Suprapubic skin (tissue), 4 donors: ENCODE results near the gene ATXN1. TPM values are rescaled to one million over a fixed set of nuclear protein-coding genes. Genes with fewer than 3 reads are reported as not detected.

Experiments
- DNase-seq, 2 donors: peaks; one replicate each; pipeline ENCODE4 v3.0.0-alpha.2; 2019; ENCODE audit warnings: low spot score in 2 of 2
- H3K27ac ChIP-seq: fragments of 200-600 bp; sonication (generic); one replicate; pipeline ENCODE4 v1.5.1; 2019
- H3K27me3 ChIP-seq: fragments of 200-600 bp; sonication (generic); one replicate; pipeline ENCODE4 v1.5.1; 2019
- H3K36me3 ChIP-seq: fragments of 200-600 bp; sonication (generic); one replicate; pipeline ENCODE4 v1.5.1; 2019
- H3K4me1 ChIP-seq: fragments of 200-600 bp; sonication (generic); one replicate; pipeline ENCODE4 v1.5.1; 2019
- H3K4me3 ChIP-seq: fragments of 200-600 bp; sonication (generic); one replicate; pipeline ENCODE4 v1.5.1; 2019; ENCODE audit warnings: mild to moderate bottlenecking
- H3K9me3 ChIP-seq: fragments of 200-600 bp; sonication (generic); one replicate; pipeline ENCODE4 v1.5.1; 2019
- EP300 ChIP-seq: sonication (generic); formaldehyde crosslinking; IDR thresholded peaks from one replicate; pipeline ENCODE4 v1.6.1; 2017; ENCODE audit warnings: antibody characterized with exemption
- POLR2A ChIP-seq, 2 donors: fragments of 450-650 bp; IDR thresholded peaks; one replicate each; pipeline ENCODE4 v1.6.1; 2017; ENCODE audit warnings: antibody characterized with exemption in 2 of 2, mild to moderate bottlenecking in 2 of 2, moderate library complexity in 2 of 2
- POLR2AphosphoS5 ChIP-seq, 3 donors: sonication (generic); formaldehyde crosslinking; IDR thresholded peaks; one replicate each; pipeline ENCODE4 v1.6.1; 2017; ENCODE audit warnings: antibody characterized with exemption in 3 of 3
- WGBS: methylation state at CpG from one replicate; pipeline ENCODE4 v1.1.5; 2018; 5-methylcytosine and 5-hydroxymethylcytosine counted together
- total RNA-seq, 4 donors: library from RNA; depleted of rRNA; stranded (reverse); fragments of >200 nt; gene quantifications; one replicate each; pipeline ENCODE4 v1.1.0, GENCODE V29; 2016
- TF ChIP-seq, protein P1 (sequence below), 2 donors: fragments of 200-600 bp in 1 of 2; fragments of 450-650 bp in 1 of 2; sonication (generic) in 1 of 2; IDR thresholded peaks; one replicate each; pipeline ENCODE4 v1.5.1; 2016 to 2019; ENCODE audit warnings: antibody characterized with exemption in 2 of 2, mild to moderate bottlenecking in 1 of 2, moderate library complexity in 1 of 2

The ATXN1 gene
- total RNA-seq, 4 donors from 2014 or later = 32.8 to 95.4 (median 42.4) TPM

- Histone ChIP-seq H3K9me3 (no peaks in the 10 kb centered on the region), H3K36me3 (no peaks in the 10 kb centered on the region), H3K4me1 (peaks cover 41% of the 10 kb centered on the region), H3K27me3 (no peaks in the 10 kb centered on the region), H3K27ac (no peak overlapping the region), H3K4me3 (no peak overlapping the region)
- WGBS = 59% methylated on average over 2 of the region's 2 CpGs
- DNase-seq = no peak
- TF ChIP-seq EP300 (no peak), POLR2AphosphoS5 (IDR thresholded peaks at IDR 0.05) (no peak), POLR2A (IDR thresholded peaks at IDR 0.05) (no peak)
- TF ChIP-seq, protein P1, sequence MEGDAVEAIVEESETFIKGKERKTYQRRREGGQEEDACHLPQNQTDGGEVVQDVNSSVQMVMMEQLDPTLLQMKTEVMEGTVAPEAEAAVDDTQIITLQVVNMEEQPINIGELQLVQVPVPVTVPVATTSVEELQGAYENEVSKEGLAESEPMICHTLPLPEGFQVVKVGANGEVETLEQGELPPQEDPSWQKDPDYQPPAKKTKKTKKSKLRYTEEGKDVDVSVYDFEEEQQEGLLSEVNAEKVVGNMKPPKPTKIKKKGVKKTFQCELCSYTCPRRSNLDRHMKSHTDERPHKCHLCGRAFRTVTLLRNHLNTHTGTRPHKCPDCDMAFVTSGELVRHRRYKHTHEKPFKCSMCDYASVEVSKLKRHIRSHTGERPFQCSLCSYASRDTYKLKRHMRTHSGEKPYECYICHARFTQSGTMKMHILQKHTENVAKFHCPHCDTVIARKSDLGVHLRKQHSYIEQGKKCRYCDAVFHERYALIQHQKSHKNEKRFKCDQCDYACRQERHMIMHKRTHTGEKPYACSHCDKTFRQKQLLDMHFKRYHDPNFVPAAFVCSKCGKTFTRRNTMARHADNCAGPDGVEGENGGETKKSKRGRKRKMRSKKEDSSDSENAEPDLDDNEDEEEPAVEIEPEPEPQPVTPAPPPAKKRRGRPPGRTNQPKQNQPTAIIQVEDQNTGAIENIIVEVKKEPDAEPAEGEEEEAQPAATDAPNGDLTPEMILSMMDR (IDR thresholded peaks at IDR 0.05) = no peak
These were observed 90.6 kb downstream of the ATXN1 start for GRCh38 chr6:16670617-16671051.

DNA sequence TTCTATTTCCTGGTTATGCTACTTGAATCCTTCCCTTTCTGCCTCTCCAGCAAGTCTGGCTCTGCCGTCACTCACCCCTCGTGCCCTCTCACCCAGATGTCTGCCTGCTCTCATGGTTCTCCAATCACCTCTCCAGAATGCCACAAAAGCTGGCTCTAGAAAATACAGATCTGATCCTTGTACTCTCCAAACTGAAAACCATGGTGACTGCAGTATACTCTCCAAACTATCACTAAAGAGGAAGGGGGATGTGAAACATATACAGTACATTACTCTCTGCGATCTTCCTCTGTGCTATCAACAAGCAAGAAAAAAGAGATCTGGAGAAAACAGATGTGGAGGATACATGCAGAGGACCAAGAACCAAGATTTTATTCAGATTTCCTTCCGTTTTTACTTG lies 91.1 kb downstream of the ATXN1 start:
- Histone ChIP-seq H3K27me3 (no peaks in the 10 kb centered on the region), H3K27ac (no peak overlapping the region), H3K4me3 (no peak overlapping the region), H3K36me3 (no peaks in the 10 kb centered on the region), H3K9me3 (no peaks in the 10 kb centered on the region), H3K4me1 (peaks cover 41% of the 10 kb centered on the region)
- TF ChIP-seq EP300 = no peak
- no peak for TF ChIP-seq POLR2A (IDR thresholded peaks at IDR 0.05)
- no peak for TF ChIP-seq POLR2AphosphoS5 (IDR thresholded peaks at IDR 0.05)
- TF ChIP-seq, protein P1 (IDR thresholded peaks at IDR 0.05) = no peak
- WGBS = 67% methylated on average over 4 of the region's 4 CpGs
- no peak for DNase-seq

DNA sequence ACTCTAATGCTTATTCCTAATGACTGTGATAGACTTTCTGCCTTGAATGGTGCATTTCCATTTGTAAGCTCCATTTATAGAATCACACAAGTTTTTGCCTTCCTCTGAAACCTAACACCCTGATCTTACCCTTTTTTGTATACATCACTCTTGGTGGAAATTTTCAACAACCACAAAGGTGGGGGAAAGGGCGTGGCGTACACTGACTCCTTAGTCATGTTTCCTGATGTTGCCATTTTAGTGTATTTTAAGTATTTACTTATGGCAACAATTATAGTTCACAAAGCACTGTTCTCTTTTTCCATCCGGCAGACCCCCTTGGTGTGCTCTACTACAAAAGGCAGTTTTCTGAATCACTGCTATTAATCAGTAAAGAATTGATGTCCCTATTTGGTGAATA lies 92.0 kb downstream of the ATXN1 start:
- peaks cover 34% of the 10 kb centered on the region for H3K4me1 ChIP-seq
- H3K4me3 ChIP-seq = no peak overlapping the region
- WGBS = 77% methylated on average over 3 of the region's 3 CpGs
- H3K27ac ChIP-seq = no peak overlapping the region
- TF ChIP-seq EP300 (no peak), POLR2AphosphoS5 (IDR thresholded peaks at IDR 0.05) (no peak), POLR2A (IDR thresholded peaks at IDR 0.05) (no peak)
- TF ChIP-seq, protein P1 (IDR thresholded peaks at IDR 0.05) = no peak
- DNase-seq = no peak
- H3K27me3 ChIP-seq = no peaks in the 10 kb centered on the region
- no peaks in the 10 kb centered on the region for H3K9me3 ChIP-seq
- H3K36me3 ChIP-seq = no peaks in the 10 kb centered on the region

GRCh38 chr6:16667509-16667908 lies 93.8 kb downstream of the ATXN1 start:
- 60% methylated on average over 4 of the region's 4 CpGs for WGBS
- no peaks in the 10 kb centered on the region for H3K27me3 ChIP-seq
- H3K4me3 ChIP-seq = no peak overlapping the region
- H3K27ac ChIP-seq = no peak overlapping the region
- no peaks in the 10 kb centered on the region for H3K9me3 ChIP-seq
- no peaks in the 10 kb centered on the region for H3K36me3 ChIP-seq
- no peak for DNase-seq
- TF ChIP-seq POLR2A (IDR thresholded peaks at IDR 0.05) (no peak), POLR2AphosphoS5 (IDR thresholded peaks at IDR 0.05) (no peak), EP300 (no peak)
- TF ChIP-seq, protein P1 (IDR thresholded peaks at IDR 0.05) = no peak
- H3K4me1 ChIP-seq = peaks cover 34% of the 10 kb centered on the region

DNA sequence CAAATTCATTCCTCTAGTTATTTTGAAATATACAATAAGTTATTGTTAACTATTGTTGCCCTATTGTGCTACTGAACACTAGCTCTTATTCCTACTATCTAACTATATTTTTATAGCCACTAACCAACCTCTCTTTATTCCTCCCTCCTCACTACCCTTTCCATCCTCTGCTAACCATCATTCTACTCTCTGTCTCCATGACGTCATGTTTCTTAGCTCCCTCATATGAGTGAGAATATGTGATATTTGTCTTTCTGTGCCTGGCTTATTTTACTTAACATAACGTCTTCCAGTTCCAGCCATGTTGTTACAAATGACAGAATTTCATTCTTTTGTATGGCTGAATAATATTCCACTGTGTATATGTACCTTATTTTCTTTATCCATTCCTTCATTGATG lies 95.3 kb downstream of the ATXN1 start:
- H3K9me3 ChIP-seq = no peaks in the 10 kb centered on the region
- H3K36me3 ChIP-seq = no peaks in the 10 kb centered on the region
- H3K4me3 ChIP-seq = no peak overlapping the region
- no peaks in the 10 kb centered on the region for H3K27me3 ChIP-seq
- 91% methylated on average over 2 of the region's 2 CpGs for WGBS
- H3K27ac ChIP-seq = no peak overlapping the region
- no peak for DNase-seq
- H3K4me1 ChIP-seq = peaks cover 20% of the 10 kb centered on the region
- TF ChIP-seq EP300 = no peak
- TF ChIP-seq, protein P1 (IDR thresholded peaks at IDR 0.05) = no peak
- TF ChIP-seq POLR2A (IDR thresholded peaks at IDR 0.05) = no peak
- no peak for TF ChIP-seq POLR2AphosphoS5 (IDR thresholded peaks at IDR 0.05)
